ENCODE results near the gene PCDHGC3.

DNA sequence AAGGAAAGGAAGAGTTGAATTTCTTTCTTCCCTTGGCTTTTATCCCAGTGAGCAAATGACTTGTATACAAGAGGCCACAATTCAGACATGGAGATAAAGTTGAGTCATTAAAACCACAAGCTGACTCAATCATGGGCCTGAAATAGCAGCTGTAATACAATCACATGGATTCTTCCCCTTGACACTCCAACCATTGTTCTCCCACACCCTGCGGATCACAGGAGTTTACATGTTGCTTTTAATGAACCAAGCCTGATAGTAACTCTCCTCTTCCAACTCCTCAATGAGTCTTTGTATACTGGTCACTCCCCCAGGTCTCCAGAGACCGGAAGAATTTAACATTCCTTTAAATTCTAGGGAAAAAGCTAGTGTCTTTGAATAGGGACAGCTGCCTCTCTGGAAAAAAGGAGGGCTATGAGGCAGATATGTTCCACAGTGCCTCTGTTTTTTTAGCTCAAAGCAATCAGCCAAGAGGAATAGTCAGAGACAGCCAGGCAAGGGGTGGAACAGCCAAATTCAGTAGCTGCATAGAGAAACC lies 45.5 kb downstream of the PCDHGC3 start:
- TF ChIP-seq YY1 (IDR thresholded peaks at IDR 0.05; ENCODE audit: low read depth) (no peak), CEBPB (IDR thresholded peaks at IDR 0.05) (peak; percentile 58), NFIC (IDR thresholded peaks at IDR 0.05) (peak; percentile 83), TAF1 (IDR thresholded peaks at IDR 0.05; ENCODE audit: low read depth) (no peak), ZBTB7A (IDR thresholded peaks at IDR 0.05; ENCODE audit: low read depth) (no peak)
- TF ChIP-seq, protein P1, sequence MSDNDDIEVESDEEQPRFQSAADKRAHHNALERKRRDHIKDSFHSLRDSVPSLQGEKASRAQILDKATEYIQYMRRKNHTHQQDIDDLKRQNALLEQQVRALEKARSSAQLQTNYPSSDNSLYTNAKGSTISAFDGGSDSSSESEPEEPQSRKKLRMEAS (IDR thresholded peaks at IDR 0.05) = peak; percentile 21; the same call in 1 of the 2 replicates
- TF ChIP-seq, protein P2, sequence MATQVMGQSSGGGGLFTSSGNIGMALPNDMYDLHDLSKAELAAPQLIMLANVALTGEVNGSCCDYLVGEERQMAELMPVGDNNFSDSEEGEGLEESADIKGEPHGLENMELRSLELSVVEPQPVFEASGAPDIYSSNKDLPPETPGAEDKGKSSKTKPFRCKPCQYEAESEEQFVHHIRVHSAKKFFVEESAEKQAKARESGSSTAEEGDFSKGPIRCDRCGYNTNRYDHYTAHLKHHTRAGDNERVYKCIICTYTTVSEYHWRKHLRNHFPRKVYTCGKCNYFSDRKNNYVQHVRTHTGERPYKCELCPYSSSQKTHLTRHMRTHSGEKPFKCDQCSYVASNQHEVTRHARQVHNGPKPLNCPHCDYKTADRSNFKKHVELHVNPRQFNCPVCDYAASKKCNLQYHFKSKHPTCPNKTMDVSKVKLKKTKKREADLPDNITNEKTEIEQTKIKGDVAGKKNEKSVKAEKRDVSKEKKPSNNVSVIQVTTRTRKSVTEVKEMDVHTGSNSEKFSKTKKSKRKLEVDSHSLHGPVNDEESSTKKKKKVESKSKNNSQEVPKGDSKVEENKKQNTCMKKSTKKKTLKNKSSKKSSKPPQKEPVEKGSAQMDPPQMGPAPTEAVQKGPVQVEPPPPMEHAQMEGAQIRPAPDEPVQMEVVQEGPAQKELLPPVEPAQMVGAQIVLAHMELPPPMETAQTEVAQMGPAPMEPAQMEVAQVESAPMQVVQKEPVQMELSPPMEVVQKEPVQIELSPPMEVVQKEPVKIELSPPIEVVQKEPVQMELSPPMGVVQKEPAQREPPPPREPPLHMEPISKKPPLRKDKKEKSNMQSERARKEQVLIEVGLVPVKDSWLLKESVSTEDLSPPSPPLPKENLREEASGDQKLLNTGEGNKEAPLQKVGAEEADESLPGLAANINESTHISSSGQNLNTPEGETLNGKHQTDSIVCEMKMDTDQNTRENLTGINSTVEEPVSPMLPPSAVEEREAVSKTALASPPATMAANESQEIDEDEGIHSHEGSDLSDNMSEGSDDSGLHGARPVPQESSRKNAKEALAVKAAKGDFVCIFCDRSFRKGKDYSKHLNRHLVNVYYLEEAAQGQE (IDR thresholded peaks at IDR 0.05; ENCODE audit: low read depth) = no peak
